ENCODE data around the gene FBXL15. TPM values are rescaled to one million over a fixed set of nuclear protein-coding genes. Genes with fewer than 3 reads are reported as not detected.

The FBXL15 gene
- total RNA-seq, 4 donors from 2014 or later = 18.6 to 41.9 (median 26.1) TPM

DNA sequence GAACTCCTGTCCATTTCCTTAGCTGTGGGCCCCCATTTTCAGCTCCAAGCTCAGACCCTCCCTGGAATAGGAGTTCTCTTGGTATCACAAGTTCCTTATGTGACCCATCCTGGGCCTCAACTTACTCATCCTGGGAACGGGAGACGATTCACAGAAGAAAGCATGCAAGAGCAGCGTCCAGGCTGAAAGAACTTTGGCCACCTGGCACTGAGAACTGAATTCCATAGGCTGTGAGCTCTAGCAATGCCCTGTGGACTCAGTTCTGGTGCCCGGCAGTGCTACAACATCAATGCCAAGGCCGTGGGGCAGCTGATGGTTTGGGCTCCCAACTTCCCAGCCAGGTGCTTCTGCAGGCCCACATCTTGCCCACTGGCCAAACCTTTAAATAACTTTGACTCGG, 15.7 kb downstream of the FBXL15 start:
- no peaks in the 10 kb centered on the region for H3K9me3 ChIP-seq
- H3K27ac ChIP-seq = no peak overlapping the region
- H3K4me3 ChIP-seq = no peak overlapping the region
- ATAC-seq = no peak
- H3K27me3 ChIP-seq = peaks cover 44% of the 10 kb centered on the region
- H3K4me1 ChIP-seq = peaks cover 0 to 30% (median 6%) of the 10 kb centered on the region in 3 donors
- H3K36me3 ChIP-seq = no peaks in the 10 kb centered on the region
- TF ChIP-seq, protein P1, sequence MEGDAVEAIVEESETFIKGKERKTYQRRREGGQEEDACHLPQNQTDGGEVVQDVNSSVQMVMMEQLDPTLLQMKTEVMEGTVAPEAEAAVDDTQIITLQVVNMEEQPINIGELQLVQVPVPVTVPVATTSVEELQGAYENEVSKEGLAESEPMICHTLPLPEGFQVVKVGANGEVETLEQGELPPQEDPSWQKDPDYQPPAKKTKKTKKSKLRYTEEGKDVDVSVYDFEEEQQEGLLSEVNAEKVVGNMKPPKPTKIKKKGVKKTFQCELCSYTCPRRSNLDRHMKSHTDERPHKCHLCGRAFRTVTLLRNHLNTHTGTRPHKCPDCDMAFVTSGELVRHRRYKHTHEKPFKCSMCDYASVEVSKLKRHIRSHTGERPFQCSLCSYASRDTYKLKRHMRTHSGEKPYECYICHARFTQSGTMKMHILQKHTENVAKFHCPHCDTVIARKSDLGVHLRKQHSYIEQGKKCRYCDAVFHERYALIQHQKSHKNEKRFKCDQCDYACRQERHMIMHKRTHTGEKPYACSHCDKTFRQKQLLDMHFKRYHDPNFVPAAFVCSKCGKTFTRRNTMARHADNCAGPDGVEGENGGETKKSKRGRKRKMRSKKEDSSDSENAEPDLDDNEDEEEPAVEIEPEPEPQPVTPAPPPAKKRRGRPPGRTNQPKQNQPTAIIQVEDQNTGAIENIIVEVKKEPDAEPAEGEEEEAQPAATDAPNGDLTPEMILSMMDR (IDR thresholded peaks at IDR 0.05) = no peak
- TF ChIP-seq POLR2A (IDR thresholded peaks at IDR 0.05) (no peak), EP300 (IDR thresholded peaks at IDR 0.05) (no peak), POLR2AphosphoS5 (IDR thresholded peaks at IDR 0.05) (no peak)
- no CpG with 5 or more reads among the region's 6 CpGs for WGBS, 2 donors (ENCODE audit: low coverage in 1 of 2)

DNA sequence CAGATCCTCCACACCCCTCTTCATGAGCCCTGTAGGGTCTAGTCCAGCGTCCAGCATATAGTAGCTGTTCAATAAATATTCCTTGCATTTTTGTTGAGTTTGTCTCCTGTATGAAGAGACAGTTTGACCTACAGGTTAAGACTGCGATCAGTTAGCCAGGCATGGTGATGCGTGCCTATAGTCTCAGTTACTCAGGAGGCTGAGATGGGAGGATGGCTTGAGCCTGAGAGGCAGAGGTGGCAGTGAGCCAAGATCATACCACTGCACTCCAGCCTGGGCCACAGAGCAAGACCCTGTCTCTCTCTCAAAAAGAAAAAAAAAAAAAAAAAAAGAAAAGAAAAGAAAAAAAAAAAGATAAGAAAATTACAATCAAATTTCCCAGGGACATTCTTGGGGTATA, 16.9 kb downstream of the FBXL15 start:
- 100% methylated on average over 2 of the region's 3 CpGs; no CpG with 5 or more reads in 1 of the 2 donors for WGBS, 2 donors (ENCODE audit: low coverage in 1 of 2)
- Histone ChIP-seq H3K27me3 (peaks cover 44% of the 10 kb centered on the region), H3K36me3 (no peaks in the 10 kb centered on the region), H3K4me1 (peaks cover 0 to 21% (median 0%) of the 10 kb centered on the region in 3 donors), H3K9me3 (no peaks in the 10 kb centered on the region), H3K4me3 (no peak overlapping the region), H3K27ac (no peak overlapping the region)
- TF ChIP-seq POLR2A (IDR thresholded peaks at IDR 0.05) = no peak
- no peak for ATAC-seq

DNA sequence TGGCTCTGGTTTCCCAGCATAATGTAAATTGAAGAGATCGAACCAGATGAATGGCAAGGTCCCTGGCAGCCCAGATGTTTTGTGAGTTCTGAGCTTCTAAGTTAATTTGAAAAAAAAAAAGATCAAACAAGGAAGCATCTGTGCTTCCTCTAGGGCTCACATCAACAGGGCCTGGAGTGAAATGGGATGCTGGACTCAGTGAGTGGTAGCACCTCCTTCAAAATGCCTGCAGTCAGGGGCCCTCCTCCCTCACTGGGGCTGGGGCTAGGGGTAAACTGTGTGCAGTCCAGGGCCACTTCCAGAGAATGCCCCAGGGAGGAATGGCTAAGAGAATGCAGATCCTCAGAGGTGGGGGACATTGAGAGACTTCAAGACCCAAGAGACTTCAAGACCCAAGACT, 17.7 kb downstream of the FBXL15 start:
- Histone ChIP-seq H3K27ac (no peak overlapping the region), H3K36me3 (no peaks in the 10 kb centered on the region), H3K4me1 (peaks cover 0 to 15% (median 0%) of the 10 kb centered on the region in 3 donors), H3K9me3 (no peaks in the 10 kb centered on the region), H3K4me3 (no peak overlapping the region), H3K27me3 (peaks cover 44% of the 10 kb centered on the region)
- TF ChIP-seq, protein P1 (IDR thresholded peaks at IDR 0.05) = no peak
- TF ChIP-seq POLR2AphosphoS5 (IDR thresholded peaks at IDR 0.05) (no peak), EP300 (IDR thresholded peaks at IDR 0.05) (no peak), POLR2A (IDR thresholded peaks at IDR 0.05) (no peak)
- ATAC-seq = no peak
- 60 to 78% methylated on average over 1 of the region's 1 CpG for WGBS, 2 donors (ENCODE audit: low coverage in 1 of 2)

DNA sequence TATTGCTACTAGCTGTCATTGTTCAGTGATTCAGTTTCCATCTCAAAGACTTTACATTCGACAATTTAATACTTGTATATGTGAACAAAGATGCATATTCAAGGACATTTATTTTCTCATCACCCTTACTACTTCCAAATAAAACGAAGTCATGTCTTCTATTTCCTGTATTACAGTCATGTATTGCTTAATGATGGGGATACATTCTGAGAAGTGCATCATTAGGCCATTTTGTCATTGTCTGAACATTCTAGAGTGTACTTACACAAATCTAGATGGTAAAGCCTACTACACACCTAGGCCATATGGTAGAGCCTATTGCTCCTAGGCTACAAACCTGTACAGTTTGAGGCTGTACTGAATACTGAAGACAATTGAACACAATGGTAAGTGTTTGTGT, 24.2 kb downstream of the FBXL15 start:
- 73 to 79% methylated on average over 2 of the region's 2 CpGs for WGBS, 2 donors (ENCODE audit: low coverage in 1 of 2)
- no peak overlapping the region for H3K4me3 ChIP-seq
- H3K4me1 ChIP-seq = peaks cover 0 to 9% (median 0%) of the 10 kb centered on the region in 3 donors
- no peaks in the 10 kb centered on the region for H3K27me3 ChIP-seq
- no peak for TF ChIP-seq POLR2AphosphoS5 (IDR thresholded peaks at IDR 0.05)
- TF ChIP-seq EP300 (IDR thresholded peaks at IDR 0.05) = no peak
- no peak for TF ChIP-seq POLR2A (IDR thresholded peaks at IDR 0.05)
- TF ChIP-seq, protein P1 (IDR thresholded peaks at IDR 0.05) = no peak
- no peak overlapping the region for H3K27ac ChIP-seq
- H3K36me3 ChIP-seq = no peaks in the 10 kb centered on the region
- H3K9me3 ChIP-seq = no peaks in the 10 kb centered on the region
- no peak for ATAC-seq

DNA sequence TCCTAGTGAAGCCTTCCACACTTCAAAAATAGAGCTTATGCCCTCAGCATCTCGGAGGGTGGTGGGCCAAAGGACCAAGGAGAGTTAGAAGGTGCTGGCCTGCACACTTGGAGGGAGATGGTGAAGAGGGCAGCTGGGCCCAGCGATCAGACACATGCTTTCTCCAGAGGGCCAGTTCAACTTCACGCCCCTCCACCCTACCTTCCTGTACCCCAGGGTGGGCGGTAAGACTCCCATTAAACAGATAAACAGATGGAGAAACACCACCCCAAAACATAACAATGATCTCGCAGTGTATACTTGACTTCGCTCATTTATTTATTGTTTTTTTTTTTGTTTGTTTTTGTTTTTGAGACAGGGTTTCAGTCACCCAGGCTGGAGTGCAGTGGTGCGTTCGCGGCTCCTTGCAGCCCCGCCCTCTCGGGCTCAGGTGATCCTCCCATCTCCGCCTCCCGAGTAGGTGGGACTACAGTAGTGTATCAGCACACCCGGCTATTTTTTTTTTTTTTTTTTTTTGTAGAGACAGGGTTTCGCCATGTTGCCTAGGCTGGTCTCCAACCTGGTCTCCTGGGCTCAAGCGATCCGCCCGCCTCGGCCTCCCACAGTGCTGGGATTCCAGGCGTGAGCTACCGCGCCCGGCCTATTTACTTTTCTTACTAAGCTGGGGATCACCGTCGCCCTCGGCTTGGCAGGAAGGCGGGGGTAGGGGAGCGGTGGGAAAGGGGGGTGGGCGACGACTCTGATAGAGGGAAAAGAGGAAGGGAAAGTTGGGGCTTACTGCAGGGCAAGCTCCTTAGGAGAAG, 28.9 kb downstream of the FBXL15 start:
- Histone ChIP-seq H3K27me3 (no peaks in the 10 kb centered on the region), H3K36me3 (no peaks in the 10 kb centered on the region), H3K4me1 (peaks cover 0 to 23% (median 6%) of the 10 kb centered on the region in 3 donors), H3K4me3 (peak overlapping the region; percentile 62 to 89), H3K27ac (peak overlapping the region; percentile 0 to 93 (median 87)), H3K9me3 (no peaks in the 10 kb centered on the region)
- peak; percentile 39 for ATAC-seq
- WGBS, 2 donors (ENCODE audit: low coverage in 1 of 2) = 7 to 13% methylated on average over 13 of the region's 30 CpGs
- no peak for TF ChIP-seq POLR2A (IDR thresholded peaks at IDR 0.05)
- TF ChIP-seq POLR2AphosphoS5 (IDR thresholded peaks at IDR 0.05) = no peak
- TF ChIP-seq EP300 (IDR thresholded peaks at IDR 0.05) = no peak
- TF ChIP-seq, protein P1 (IDR thresholded peaks at IDR 0.05) = no peak

All from gastroesophageal sphincter (tissue), 4 donors.